Activated T-helper 17 cell treated with anti-CD3 and anti-CD28 coated beads, Interleukin-2, amount 50 U/mL, for 72 hours (primary cell): ENCODE results near the gene NCOA7. TPM values are rescaled to one million over a fixed set of nuclear protein-coding genes. Genes with fewer than 3 reads are reported as not detected.

Source experiments
- ATAC-seq: fragments of 150-1000 bp; cut with Tn5 transposase; replicated peaks from 2 replicates; pipeline ENCODE4 v1.10.0; 2021; ENCODE audit warnings: mild to moderate bottlenecking, moderate library complexity
- H3K27ac Mint-ChIP-seq: one replicate; pipeline ENCODE4 v1.8.0; 2022; ENCODE audit warnings: mixed read lengths
- H3K27me3 Mint-ChIP-seq: one replicate; pipeline ENCODE4 v1.8.0; 2022; ENCODE audit warnings: mixed read lengths
- H3K36me3 Mint-ChIP-seq: one replicate; pipeline ENCODE4 v1.8.0; 2022; ENCODE audit warnings: low read depth, mild to moderate bottlenecking, mixed read lengths
- H3K4me1 Mint-ChIP-seq: one replicate; pipeline ENCODE4 v1.8.0; 2022; ENCODE audit warnings: mixed read lengths
- H3K4me3 Mint-ChIP-seq: one replicate; pipeline ENCODE4 v1.8.0; 2022; ENCODE audit warnings: mild to moderate bottlenecking, mixed read lengths
- H3K9me3 Mint-ChIP-seq: one replicate; pipeline ENCODE4 v1.8.0; 2022; ENCODE audit warnings: mixed read lengths
- total RNA-seq, 2 donors: library from RNA; stranded (reverse); gene quantifications; one replicate each; pipeline ENCODE4 v1.2.3, GENCODE V29; 2022

The NCOA7 gene
- total RNA-seq: 10 to 100 TPM; 44.6 to 59.9 TPM

- peaks cover 57% of the 10 kb centered on the region for H3K36me3 Mint-ChIP-seq
- H3K4me1 Mint-ChIP-seq: peaks cover 34% of the 10 kb centered on the region
- H3K9me3 Mint-ChIP-seq: no peaks in the 10 kb centered on the region
- no peaks in the 10 kb centered on the region for H3K27me3 Mint-ChIP-seq
- peak within 1 kb of the TSS; percentile 92 for H3K4me3 Mint-ChIP-seq
- peak; percentile 84 for ATAC-seq
- peak within 1 kb of the TSS; percentile 94 for H3K27ac Mint-ChIP-seq
These were observed at the start of gene NCOA7 for GRCh38 chr6:125790358-125791150. Gene NCOA7, plus strand, starts transcription at chr6:125790960. Its CDS starts 24,395 bp downstream, at chr6:125815355.

GRCh38 chr6:125741336-125741735 lies 49.4 kb upstream of the NCOA7 start:
- peak; percentile 50 for ATAC-seq
- H3K4me1 Mint-ChIP-seq: peaks cover under 1% of the 10 kb centered on the region
- no peaks in the 10 kb centered on the region for H3K9me3 Mint-ChIP-seq
- no peaks in the 10 kb centered on the region for H3K36me3 Mint-ChIP-seq
- H3K4me3 Mint-ChIP-seq: no peak overlapping the region
- H3K27ac Mint-ChIP-seq: no peak overlapping the region
- peaks cover 25% of the 10 kb centered on the region for H3K27me3 Mint-ChIP-seq

GRCh38 chr6:125742024-125742423 lies 48.7 kb upstream of the NCOA7 start:
- H3K4me1 Mint-ChIP-seq: peaks cover 8% of the 10 kb centered on the region
- no peaks in the 10 kb centered on the region for H3K36me3 Mint-ChIP-seq
- no peak overlapping the region for H3K27ac Mint-ChIP-seq
- peaks cover 28% of the 10 kb centered on the region for H3K27me3 Mint-ChIP-seq
- no peak for ATAC-seq
- H3K4me3 Mint-ChIP-seq: no peak overlapping the region
- H3K9me3 Mint-ChIP-seq: no peaks in the 10 kb centered on the region

- H3K9me3 Mint-ChIP-seq: no peaks in the 10 kb centered on the region
- peaks cover 8% of the 10 kb centered on the region for H3K4me1 Mint-ChIP-seq
- peaks cover 23% of the 10 kb centered on the region for H3K27me3 Mint-ChIP-seq
- H3K36me3 Mint-ChIP-seq: no peaks in the 10 kb centered on the region
- H3K4me3 Mint-ChIP-seq: no peak overlapping the region
- ATAC-seq: no peak
- H3K27ac Mint-ChIP-seq: no peak overlapping the region
These were observed 48.2 kb upstream of the NCOA7 start for GRCh38 chr6:125742464-125743120.

GRCh38 chr6:125743604-125744003 lies 47.2 kb upstream of the NCOA7 start:
- Mint-ChIP-seq H3K4me3 (no peak overlapping the region), H3K36me3 (no peaks in the 10 kb centered on the region), H3K4me1 (peaks cover 8% of the 10 kb centered on the region), H3K27me3 (peaks cover 20% of the 10 kb centered on the region), H3K27ac (no peak overlapping the region), H3K9me3 (no peaks in the 10 kb centered on the region)
- no peak for ATAC-seq

GRCh38 chr6:125745281-125746018 lies 45.3 kb upstream of the NCOA7 start:
- Mint-ChIP-seq H3K36me3 (peaks cover 6% of the 10 kb centered on the region), H3K4me3 (peak overlapping the region; percentile 86), H3K9me3 (no peaks in the 10 kb centered on the region), H3K4me1 (peaks cover 17% of the 10 kb centered on the region), H3K27ac (no peak overlapping the region), H3K27me3 (peaks cover 25% of the 10 kb centered on the region)
- no peak for ATAC-seq

- peaks cover 21% of the 10 kb centered on the region for H3K4me1 Mint-ChIP-seq
- peaks cover 6% of the 10 kb centered on the region for H3K36me3 Mint-ChIP-seq
- H3K9me3 Mint-ChIP-seq: no peaks in the 10 kb centered on the region
- ATAC-seq: no peak
- no peak overlapping the region for H3K27ac Mint-ChIP-seq
- H3K27me3 Mint-ChIP-seq: peaks cover 29% of the 10 kb centered on the region
- H3K4me3 Mint-ChIP-seq: peak overlapping the region; percentile 86
These were observed 44.7 kb upstream of the NCOA7 start for GRCh38 chr6:125746019-125746414.

GRCh38 chr6:125746731-125747588 lies 43.8 kb upstream of the NCOA7 start:
- Mint-ChIP-seq H3K4me3 (peak overlapping the region; percentile 86), H3K9me3 (no peaks in the 10 kb centered on the region), H3K27me3 (peaks cover 37% of the 10 kb centered on the region), H3K27ac (peak overlapping the region; percentile 6), H3K36me3 (peaks cover 6% of the 10 kb centered on the region), H3K4me1 (peaks cover 21% of the 10 kb centered on the region)
- peak; percentile 68 for ATAC-seq

- Mint-ChIP-seq H3K9me3 (no peaks in the 10 kb centered on the region), H3K27ac (no peak overlapping the region), H3K4me1 (peaks cover 21% of the 10 kb centered on the region), H3K36me3 (peaks cover 6% of the 10 kb centered on the region), H3K4me3 (peak overlapping the region; percentile 86), H3K27me3 (peaks cover 39% of the 10 kb centered on the region)
- ATAC-seq: no peak
These were observed 43.0 kb upstream of the NCOA7 start for GRCh38 chr6:125747589-125748405.

GRCh38 chr6:125748406-125749172 lies 42.2 kb upstream of the NCOA7 start:
- H3K27ac Mint-ChIP-seq: no peak overlapping the region
- peak overlapping the region; percentile 86 for H3K4me3 Mint-ChIP-seq
- ATAC-seq: no peak
- H3K36me3 Mint-ChIP-seq: peaks cover 6% of the 10 kb centered on the region
- H3K27me3 Mint-ChIP-seq: peaks cover 40% of the 10 kb centered on the region
- H3K9me3 Mint-ChIP-seq: no peaks in the 10 kb centered on the region
- H3K4me1 Mint-ChIP-seq: peaks cover 21% of the 10 kb centered on the region

- ATAC-seq: peak; percentile 86
- Mint-ChIP-seq H3K9me3 (no peaks in the 10 kb centered on the region), H3K4me1 (peaks cover 21% of the 10 kb centered on the region), H3K27me3 (peaks cover 40% of the 10 kb centered on the region), H3K27ac (peak within 1 kb of the TSS; percentile 66), H3K4me3 (peak within 1 kb of the TSS; percentile 86), H3K36me3 (peaks cover 6% of the 10 kb centered on the region)
These were observed 41.4 kb upstream of the NCOA7 start, which contains the start of gene HEY2 for GRCh38 chr6:125749173-125749864. Gene HEY2, plus strand, starts transcription at chr6:125749632. Its CDS starts 145 bp downstream, at chr6:125749777.
